Fibroblast of the conjunctiva (primary cell): Measurements from ENCODE around the gene PEX10.

Experiments
- DNase-seq: peaks from one replicate; pipeline ENCODE4 v3.0.0-alpha.2; 2010; ENCODE audit warnings: low read depth

Gene PEX10

DNA sequence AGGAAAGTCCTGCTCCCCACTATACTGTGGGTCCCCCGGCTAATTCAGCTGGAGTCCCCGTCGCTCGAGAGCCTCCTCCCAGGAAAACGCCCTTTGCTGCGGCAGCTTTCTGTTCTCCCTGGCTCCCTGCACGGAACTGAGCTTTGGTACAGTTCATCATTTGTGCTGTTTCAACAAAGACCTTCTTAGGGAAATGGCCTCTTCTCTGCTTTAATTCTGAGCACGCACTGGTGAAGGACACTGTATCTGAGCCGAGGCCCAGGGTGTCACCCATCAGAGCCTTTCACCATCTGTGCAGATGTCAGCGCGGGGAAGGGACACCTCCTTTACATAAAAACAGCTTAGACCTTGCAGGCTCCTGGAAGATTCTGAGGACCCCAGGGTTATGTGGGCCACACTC, 13.5 kb upstream of the PEX10 start:
- no peak for DNase-seq

DNA sequence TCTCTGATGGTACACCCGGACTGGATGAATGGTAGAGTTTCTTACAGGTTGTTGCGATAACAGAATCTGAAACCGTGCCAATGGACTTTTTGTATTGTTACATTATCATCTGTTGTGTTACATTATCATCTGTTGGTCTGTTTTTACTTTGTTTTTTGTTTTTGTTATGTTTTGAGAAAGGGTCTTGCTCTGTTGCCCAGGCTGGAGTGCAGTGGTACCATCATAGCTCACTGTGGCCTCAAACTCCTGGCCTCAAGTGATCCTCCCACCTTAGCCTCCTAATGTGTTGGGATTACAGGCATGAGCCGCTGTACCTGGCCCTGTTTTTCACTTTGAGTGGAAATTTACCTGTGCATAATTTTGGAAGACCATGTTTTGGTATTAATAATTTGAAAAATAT, 10.2 kb upstream of the PEX10 start:
- DNase-seq: no peak

- DNase-seq: no peak
These were observed 7.1 kb upstream of the PEX10 start for GRCh38 chr1:2419416-2419815.

DNA sequence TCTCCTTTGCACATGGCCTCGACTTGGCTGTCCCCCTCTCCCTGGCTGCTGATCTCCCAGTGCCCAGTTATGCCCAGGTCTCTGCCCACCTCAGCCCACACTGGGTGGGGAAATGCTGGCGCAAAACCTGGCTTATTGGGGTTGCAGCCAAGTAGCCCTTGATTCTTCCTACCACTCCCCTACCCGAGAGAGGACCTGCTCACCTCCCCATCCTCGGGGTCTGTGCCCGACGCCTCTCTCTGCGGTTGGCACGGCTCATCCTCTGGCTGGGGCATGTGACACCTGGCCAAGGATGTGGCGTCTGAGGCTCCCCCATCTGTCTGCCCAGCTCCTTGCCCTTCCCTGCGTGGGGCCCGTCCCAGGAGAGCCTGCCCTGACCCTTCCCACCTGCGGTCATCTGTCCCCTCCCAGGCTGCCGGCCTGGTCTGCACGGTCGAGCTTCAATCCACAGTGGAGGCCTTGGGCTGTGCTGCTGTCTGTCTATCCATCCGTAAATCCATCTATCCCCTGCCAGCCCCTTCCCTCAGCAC, 6.5 kb upstream of the PEX10 start:
- no peak for DNase-seq

DNA sequence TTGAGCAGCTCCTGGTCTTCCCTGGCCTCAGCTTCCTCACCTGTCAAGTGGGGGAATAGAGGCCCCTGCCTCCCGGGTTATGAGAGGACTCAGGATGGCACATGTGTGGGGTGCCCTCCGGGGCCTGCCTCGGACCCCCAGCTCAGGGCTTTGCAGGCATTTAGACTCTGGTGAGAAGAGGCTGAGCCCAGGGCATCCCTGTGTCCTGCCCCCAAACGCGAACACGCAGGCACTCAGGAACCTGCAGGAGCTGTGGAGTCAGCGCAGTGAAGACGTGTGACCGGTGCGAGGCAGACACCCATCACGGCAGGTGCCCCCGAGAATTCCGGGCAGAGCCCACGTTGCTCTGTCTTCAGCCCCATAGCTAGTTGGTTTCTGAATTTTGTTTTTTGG, 5.5 kb upstream of the PEX10 start:
- no peak for DNase-seq

GRCh38 chr1:2417083-2417832, 4.9 kb upstream of the PEX10 start:
- no peak for DNase-seq

- DNase-seq: no peak
These were observed 4.0 kb upstream of the PEX10 start for GRCh38 chr1:2416403-2416802.

DNA sequence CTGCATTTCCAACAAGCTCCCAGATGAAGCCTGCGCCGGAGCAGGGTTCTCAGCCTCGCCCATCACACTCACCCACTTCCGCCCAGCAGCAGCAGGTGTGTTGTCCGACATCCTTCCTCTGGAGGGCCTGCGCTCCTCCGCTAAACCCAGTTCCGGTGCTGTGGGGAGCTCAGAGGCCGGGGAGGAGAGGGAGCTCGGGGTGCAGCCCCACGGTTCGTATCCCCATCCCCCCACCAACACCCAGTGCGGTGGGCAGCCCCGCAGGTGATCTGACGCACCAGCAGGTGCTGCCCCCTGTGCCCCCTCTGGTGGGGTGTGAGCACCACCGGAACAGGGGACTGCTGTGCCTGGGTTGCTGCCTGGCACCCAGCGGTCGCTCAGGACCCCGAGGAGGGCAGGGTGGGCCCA, 3.4 kb upstream of the PEX10 start:
- DNase-seq: no peak

DNA sequence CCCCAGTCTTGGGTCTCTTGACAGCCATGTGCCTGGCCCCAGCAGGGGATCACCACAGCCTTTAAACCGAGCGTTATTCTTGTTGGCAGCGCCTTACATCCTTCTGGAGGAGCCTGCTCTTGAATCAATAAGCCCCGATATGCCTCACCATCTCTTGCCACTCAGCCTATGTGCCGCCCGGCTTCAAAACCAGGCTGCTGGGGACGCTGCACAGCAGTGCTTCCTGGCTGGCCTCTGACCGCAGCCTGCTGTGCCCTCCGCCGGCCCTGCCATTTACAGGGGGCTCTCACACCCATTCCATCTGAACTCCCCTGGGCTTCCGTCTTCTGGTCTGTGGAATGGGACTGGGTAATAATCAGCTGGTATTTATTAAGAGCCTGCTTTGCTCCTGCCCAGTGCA, 3.0 kb upstream of the PEX10 start:
- no peak for DNase-seq

GRCh38 chr1:2414297-2414958, 2.1 kb upstream of the PEX10 start:
- no peak for DNase-seq

GRCh38 chr1:2413495-2414296, 1.3 kb upstream of the PEX10 start:
- no peak for DNase-seq

GRCh38 chr1:2412773-2413494, 570 bp upstream of the PEX10 start:
- DNase-seq: no peak

- DNase-seq: no peak
These were observed 466 bp downstream of the PEX10 start for GRCh38 chr1:2411801-2412394.

- DNase-seq: no peak
These were observed 2.6 kb downstream of the PEX10 start for GRCh38 chr1:2409745-2410144.

DNA sequence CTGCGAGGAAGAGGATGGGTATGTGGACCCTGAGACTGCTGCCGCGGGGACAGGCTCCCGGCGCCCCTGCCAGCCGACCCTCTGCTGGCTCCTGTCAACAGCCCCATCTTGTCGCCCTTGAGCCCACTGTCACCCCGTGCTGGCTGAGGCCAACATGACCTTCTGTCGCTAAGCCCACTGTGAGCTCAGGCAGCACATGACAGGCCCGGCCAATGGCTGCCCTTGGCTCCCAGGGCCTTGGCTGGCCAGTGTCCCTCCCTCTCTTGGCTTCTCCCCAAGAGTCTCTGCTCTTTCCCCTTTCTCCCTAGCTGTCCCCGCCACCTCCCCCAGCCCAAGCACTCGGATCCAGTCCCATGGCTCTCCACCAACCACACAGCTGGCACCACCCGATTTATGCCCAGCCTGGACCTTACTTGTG, 3.5 kb downstream of the PEX10 start:
- no peak for DNase-seq

GRCh38 chr1:2408456-2408855, 3.9 kb downstream of the PEX10 start:
- no peak for DNase-seq

GRCh38 chr1:2407991-2408275, 4.4 kb downstream of the PEX10 start:
- DNase-seq: no peak

- DNase-seq: no peak
These were observed 5.0 kb downstream of the PEX10 start for GRCh38 chr1:2407166-2407990.

DNA sequence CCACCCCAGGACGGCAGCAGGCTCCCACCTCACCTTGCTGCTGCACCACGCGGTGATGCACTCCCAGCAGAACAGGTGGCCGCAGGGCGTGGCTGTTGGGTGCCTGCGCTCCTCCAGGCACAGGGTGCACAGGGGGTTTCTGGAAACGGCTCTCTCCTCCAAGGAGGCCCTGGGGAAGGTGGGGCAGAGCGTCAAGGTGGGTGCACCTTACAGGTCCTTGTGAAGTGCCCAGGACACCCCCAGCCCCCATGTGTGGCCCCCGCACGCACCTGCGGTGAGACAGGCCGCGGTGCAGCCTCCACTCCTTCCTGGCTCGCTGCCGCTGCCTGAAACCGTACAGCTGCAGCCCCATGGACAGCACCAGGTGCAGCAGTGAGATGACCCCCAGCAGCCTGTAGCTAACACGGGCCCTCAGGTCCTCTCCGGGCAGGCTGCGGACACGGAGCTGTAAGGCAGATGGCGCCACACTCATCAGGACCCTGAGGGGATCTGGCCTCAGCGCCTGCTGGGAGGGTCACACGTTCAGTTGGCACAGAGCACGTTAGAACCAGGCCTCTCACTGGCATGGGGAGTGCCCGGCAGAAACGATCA, 5.8 kb downstream of the PEX10 start:
- no peak for DNase-seq

GRCh38 chr1:2405588-2406295, 6.6 kb downstream of the PEX10 start:
- no peak for DNase-seq
